GM21381 (cell line): ENCODE results near the gene LMO4.
A peak's percentile ranks its signal among the peaks of the same experiment; 100 is the strongest.

ENCODE experiments used
- ATAC-seq: cut with Tn5 transposase; IDR thresholded peaks from one replicate; pipeline ENCODE4 v1.9.1; 2021; ENCODE audit warnings: mild to moderate bottlenecking, moderate library complexity; ENCODE audit not compliant: unreplicated experiment

LMO4 gene

GRCh38 chr1:87328272-87329050 is at the start of gene LMO4:
TSS of gene LMO4 (plus strand) at chr1:87328880. CDS start at chr1:87332016, 3,136 bp downstream.
- ATAC-seq = peak; percentile 79

GRCh38 chr1:87279536-87279875 is 49.2 kb upstream of the LMO4 start:
- no peak for ATAC-seq

- ATAC-seq = no peak
Observed at GRCh38 chr1:87279966-87280535, 48.6 kb upstream of the LMO4 start.

- ATAC-seq = no peak
Observed at GRCh38 chr1:87284456-87285240, 44.0 kb upstream of the LMO4 start.

GRCh38 chr1:87291107-87291506 is 37.6 kb upstream of the LMO4 start:
- no peak for ATAC-seq

GRCh38 chr1:87292684-87293493 is 35.8 kb upstream of the LMO4 start:
- no peak for ATAC-seq

GRCh38 chr1:87294633-87295032 is 34.0 kb upstream of the LMO4 start:
- ATAC-seq = no peak

GRCh38 chr1:87295445-87296110 is 33.1 kb upstream of the LMO4 start:
- ATAC-seq = no peak

- no peak for ATAC-seq
Observed at GRCh38 chr1:87296206-87296605, 32.5 kb upstream of the LMO4 start.

- ATAC-seq = no peak
Observed at GRCh38 chr1:87299661-87300060, 29.0 kb upstream of the LMO4 start.

- ATAC-seq = no peak
Observed at GRCh38 chr1:87300628-87301027, 28.1 kb upstream of the LMO4 start.

GRCh38 chr1:87305151-87305550 is 23.5 kb upstream of the LMO4 start:
- ATAC-seq = no peak

- no peak for ATAC-seq
Observed at GRCh38 chr1:87305762-87306161, 22.9 kb upstream of the LMO4 start.

GRCh38 chr1:87307306-87307705 is 21.4 kb upstream of the LMO4 start:
- ATAC-seq = no peak

GRCh38 chr1:87307931-87308330 is 20.7 kb upstream of the LMO4 start:
- no peak for ATAC-seq

- ATAC-seq = no peak
Observed at GRCh38 chr1:87314091-87314490, 14.6 kb upstream of the LMO4 start.

GRCh38 chr1:87318056-87318650 is 10.5 kb upstream of the LMO4 start:
- ATAC-seq = peak; percentile 68

GRCh38 chr1:87318806-87319205 is 9.9 kb upstream of the LMO4 start:
- no peak for ATAC-seq

GRCh38 chr1:87325982-87326738 is 2.5 kb upstream of the LMO4 start:
- ATAC-seq = no peak
